HG03159 (cell line): ENCODE data around the gene DLX3.

Source experiments
- ATAC-seq: cut with Tn5 transposase; IDR thresholded peaks from one replicate; pipeline ENCODE4 v1.9.1; 2021; ENCODE audit warnings: mild to moderate bottlenecking, moderate library complexity; ENCODE audit not compliant: unreplicated experiment

The DLX3 gene

DNA sequence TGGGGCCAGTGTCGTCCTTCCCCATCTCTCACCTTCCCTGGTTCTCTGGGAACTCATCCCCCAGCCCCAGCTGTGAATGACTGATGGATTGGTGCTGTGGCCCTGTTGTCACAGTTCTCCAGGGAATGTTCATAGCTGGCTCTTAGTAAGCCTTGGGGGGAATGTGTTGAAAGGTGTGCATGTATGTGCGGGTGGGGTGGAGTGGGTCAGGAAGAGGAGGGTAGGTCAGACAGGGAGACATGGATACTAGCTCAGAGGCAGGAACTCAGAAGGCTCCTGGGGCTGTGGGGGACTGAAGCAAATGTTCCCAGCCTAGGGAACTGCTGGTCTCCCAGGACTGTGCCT is 21.8 kb downstream of the DLX3 start:
- no peak for ATAC-seq

DNA sequence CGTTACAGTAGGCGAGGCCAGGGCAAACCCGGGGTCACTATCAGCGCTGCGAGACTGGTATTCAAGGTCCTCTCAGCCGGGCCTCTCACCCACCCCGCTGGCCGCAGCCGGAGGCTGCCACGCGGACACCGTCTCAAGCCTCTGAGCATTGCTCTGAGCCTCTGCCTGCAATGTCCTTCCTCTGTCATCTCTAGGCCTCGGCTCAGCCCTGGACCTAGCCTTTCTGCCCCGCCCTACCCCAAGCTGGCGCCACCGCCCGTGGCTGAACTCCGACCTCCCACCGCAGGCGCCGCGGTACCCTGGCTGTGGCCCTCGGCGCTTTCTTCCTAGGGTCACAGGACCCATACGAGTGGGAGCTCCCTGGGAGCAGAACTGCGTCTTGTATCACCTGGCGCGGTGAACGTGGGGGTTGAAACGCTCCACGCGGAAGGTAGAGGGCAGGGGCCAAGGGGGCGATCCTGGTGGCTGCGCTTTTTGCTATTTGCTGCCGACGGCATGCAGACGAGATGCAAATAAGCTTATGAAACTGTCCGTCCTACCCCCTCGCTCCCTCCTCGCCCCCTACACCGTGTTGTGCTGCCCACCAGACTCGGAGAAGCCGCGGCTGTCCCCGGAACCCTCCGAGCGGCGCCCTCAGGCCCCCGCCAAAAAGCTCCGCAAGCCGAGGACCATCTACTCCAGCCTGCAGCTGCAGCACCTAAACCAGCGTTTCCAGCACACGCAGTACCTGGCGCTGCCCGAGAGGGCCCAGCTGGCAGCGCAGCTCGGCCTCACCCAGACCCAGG is 22.3 kb downstream of the DLX3 start:
- ATAC-seq = no peak

DNA sequence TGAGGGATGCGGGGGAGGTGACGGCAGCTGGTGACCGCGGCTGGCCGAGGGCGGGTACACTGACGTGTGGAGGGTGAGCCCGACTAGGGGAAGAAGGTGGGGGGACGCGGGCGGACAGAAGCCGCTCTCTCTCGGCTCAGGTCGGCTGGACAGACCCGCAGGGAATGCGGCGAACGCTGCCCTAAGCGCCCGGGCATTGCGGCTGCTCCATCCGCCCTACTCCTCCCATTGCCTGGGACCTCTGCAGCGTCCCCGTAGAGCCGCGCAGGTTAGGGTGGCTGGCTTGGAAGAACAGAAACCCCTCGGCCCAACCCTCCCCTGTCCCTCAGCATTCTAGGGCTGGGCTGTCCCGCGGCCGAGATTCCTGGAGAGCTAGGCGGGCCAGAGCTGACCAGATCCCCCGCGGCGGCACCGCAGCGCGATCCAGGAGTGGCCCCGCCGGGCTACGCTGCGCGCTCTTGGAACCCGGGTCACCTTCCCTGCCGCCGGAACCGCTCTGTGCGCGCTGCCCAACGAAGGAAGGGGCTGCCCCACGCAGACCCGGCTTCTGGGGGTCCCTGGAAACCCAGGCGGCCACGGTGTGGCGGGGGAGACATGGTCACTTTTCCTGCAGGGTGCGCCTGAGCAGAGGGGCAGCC is 23.1 kb downstream of the DLX3 start:
- ATAC-seq = no peak

DNA sequence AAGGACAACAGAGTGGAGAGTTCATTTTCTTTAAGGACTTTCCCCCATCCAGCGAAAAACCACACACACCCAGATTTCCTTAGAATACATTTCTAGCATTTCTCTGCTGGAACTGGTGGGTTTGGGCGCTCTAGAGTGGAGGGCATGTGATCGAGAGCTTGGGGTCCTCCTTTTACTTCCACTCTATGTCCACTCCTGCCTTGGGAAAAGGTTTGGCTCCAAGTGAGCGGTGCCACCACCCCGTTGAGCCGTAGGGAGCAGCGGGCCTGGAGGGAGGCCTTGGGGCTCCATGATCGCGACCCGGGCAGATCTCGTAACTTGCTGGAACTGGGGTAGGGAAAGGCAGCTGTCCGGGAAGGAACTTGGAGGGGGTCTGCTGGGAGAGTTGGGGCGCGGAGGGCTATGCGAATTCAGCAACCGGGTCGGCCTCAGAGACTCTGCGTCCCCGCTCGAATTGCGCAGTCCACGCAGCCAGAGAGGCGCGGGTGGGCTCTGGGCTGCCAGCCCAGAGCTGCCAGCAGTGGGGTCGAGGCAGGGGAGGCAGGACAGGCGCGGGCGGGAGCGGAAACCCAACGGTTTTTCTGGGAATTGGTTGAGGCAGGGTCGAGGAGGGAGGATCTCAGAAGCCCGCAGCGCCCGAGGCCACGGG is 23.7 kb downstream of the DLX3 start:
- no peak for ATAC-seq

DNA sequence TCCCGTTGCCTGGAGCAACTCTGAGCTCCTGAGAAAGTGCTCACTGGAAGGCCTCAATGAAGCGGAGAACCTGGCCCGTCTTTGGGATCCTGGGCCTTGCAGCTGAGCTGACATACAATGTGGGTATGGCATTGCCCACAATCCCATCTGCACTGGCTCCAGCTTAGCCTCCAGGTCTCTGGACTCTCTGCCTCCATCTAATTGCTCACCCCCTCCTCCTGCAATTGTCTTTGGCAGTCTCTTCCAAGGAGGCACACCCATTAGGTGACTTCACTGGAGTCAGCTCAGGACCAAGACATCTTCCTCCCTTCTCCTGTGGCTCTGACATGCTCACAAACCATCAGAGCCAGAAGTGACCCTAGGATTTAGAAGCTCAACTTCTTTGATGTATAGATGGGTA is 24.5 kb downstream of the DLX3 start:
- no peak for ATAC-seq

DNA sequence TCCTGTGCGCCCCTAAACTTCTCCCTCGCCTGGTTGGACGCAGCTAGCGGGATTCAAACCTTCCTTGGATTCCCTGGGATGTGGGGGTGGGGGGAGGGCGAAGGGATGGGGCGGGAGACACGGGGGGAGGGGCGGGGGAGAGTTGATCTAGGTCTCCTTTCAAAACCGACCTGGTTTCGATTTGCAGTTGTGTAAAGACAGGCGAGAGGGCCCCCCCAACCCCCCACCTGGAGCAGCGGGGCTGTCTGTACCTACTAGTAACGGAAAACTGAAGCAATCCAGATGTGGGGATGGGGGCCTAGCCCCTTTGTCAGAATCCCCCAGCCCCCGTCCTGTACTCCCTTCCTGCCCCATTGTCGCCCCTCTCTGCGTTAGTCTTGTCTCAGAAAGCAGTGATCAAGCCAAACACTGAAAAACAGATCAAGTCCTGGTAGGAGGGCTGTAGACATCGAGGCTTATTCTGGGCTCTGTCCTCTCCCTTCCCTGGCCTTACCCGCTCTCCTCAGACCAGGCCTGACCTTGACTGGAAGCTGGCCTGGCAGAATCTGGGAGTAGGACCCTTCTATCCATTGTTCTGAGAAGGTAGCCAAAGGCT is 25.1 kb downstream of the DLX3 start:
- ATAC-seq = no peak

DNA sequence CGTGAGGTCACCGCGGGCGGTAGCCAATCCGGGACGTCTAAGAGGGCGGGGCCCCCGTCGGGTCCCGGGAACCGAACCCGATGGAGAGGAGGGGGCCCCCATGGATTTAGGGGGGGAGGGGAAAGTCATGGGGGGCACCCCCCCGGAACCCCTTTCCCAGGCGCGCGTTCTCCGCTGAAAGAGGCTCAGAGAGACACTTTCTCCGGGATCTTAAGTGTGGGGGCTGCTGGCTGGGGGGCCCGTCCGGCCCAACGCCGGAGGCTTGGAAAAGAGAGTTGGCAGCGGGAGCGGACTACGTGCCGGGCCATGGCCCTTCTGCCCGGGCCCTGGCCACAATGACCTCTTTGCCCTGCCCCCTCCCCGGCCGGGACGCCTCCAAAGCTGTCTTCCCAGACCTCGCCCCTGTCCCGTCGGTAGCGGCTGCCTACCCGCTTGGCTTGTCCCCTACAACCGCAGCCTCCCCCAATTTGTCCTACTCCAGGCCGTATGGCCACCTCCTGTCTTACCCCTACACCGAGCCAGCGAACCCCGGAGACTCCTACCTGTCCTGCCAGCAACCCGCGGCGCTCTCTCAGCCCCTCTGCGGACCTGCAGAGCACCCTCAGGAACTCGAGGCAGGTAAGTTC is 25.8 kb downstream of the DLX3 start, which contains the start of gene DLX4:
DLX4 (plus strand) TSS at position 57 of the 626 bp plus-strand sequence; CDS start at position 336, 279 bp downstream.
- ATAC-seq = no peak

DNA sequence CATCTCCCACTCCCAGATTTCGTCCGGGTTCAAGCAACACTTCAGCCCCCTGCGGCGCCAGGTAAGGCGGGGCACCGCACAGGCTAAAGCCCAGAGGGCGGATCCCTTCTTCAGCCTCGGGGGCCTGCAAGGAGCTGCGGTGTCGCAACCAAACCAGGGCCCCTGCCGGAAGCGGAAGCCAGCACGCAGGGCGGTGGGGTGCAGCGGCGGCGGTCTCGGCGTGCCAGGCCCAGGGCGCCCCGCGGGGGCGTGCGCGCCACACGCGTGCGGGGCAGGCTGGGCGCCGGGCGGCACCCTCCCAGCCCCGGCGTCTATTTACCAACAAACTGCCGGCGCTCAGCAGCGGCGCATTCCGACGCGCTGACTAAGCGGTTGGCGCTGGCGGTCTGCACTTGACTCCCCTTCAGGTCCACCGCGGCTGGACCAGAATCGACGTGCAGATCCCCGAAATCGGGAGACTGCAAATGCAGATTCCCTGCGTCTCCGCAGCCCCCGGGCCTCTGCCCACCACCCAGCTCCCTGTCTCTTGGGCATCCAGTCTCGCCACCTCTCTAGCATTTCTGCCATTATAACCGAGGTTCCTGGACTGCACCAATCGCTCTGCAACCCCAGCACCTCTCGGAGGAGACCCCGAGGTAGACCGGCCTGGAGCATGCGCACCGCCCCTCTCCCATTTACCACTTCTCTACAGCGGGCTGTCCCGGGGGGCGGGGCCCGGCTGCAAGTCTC is 26.5 kb downstream of the DLX3 start:
- ATAC-seq = no peak

DNA sequence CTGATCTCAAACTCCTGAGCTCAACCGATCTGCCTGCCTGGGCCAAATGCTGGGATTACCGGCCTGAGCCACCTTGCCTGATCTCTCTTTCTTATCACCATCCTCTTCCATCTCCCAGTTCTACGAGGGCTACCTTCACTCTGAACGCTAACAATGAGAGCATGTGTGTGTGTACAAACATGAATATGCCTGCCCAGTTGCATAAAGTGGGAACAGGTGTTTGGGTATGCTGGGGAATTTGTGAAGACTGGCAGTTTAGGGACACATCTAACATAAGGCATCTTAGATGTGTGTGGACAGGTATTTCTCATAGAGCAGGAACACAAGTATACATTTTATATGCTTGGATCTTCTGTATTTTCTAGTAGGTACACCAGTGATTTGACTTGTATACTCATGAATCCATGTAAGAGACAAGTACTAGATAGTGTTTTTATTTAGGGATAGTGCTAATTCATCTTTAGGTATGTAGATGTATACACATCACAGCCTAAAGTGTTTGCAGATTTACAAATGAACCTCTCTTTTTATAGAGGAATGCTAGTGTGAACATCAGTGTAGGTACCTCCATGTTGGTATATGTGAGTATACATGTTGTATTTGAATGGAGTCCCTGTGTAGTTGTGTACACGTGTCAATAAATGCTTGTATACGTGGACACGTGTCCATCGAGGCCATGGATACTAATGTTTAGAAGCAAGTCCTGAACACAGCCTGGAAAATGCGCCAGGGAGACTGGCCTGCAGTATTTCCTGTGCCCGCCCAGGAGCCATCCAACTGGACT is 27.2 kb downstream of the DLX3 start:
- ATAC-seq = no peak

DNA sequence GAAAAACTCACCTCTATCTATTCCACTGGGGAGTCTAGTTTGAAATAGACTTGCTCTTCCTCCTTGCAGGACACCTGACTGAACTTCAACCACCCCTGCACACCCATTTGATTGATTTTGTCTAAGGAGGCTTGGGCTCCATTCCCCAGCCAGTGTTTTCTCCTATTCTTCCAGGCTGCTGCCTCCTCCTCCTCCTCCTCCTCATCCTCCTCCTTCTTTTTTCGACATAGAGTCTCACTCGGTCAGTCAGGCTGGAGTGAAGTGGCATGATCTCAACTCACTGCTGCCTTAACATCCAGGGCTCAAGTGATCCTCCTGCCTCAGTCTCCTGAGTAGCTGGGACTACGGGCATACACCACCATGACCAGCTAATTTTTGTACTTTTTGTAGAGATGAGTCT is 27.8 kb downstream of the DLX3 start:
- ATAC-seq = no peak

DNA sequence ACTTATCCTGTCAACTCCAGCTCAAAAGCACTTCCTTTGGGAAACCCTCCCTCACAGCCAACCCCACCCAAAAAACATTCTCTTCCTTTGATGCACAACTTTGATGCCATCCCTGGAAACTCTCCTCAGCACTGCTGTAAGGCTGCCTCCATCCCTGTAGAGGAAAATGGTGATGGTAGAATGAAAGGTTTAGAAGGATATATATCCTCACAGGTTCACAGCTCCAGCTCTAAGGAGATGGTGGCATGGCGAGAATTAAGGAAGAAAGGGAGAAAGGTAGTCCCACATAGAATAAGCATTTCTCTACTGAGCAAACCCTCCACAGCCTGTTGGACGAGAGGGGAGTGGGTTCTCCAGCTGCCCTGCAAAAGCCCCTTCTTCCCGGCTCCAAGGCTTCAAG is 28.3 kb downstream of the DLX3 start:
- ATAC-seq = no peak

DNA sequence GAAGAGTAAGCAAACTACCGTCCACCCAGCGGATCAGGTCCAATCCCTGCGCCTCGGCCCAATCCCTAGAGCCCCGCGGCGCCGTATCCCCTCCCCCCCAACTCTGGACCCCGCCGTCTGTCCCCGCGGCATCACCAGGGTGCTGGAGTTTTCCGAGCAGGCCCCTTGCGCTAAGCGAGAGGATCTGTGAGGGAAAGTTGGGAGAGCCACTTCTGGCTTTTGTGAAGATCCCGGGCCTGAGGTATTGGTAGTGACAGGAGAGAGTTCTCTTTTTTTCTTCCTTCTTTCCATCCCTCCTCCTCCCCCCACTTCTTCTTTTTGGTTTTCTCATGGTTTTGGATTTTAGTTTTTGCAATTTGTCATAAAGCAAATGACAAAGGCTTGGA is 29.5 kb downstream of the DLX3 start:
- no peak for ATAC-seq

DNA sequence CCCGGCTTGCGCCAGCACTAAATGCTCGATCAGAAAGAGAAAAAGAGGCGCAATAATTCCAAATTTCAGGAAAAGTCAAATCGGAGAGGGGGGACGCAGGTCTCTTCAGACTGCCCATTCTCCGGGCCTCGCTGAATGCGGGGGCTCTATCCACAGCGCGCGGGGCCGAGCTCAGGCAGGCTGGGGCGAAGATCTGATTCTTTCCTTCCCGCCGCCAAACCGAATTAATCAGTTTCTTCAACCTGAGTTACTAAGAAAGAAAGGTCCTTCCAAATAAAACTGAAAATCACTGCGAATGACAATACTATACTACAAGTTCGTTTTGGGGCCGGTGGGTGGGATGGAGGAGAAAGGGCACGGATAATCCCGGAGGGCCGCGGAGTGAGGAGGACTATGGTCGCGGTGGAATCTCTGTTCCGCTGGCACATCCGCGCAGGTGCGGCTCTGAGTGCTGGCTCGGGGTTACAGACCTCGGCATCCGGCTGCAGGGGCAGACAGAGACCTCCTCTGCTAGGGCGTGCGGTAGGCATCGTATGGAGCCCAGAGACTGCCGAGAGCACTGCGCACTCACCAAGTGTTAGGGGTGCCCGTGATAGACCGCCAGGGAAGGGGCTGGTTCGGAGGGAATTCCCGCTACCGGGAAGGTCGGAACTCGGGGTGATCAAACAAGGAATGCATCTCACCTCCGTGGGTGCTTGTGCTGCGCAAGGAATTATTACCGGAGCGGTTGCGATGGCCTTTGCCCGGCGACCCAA is 30.1 kb downstream of the DLX3 start:
- ATAC-seq = no peak

DNA sequence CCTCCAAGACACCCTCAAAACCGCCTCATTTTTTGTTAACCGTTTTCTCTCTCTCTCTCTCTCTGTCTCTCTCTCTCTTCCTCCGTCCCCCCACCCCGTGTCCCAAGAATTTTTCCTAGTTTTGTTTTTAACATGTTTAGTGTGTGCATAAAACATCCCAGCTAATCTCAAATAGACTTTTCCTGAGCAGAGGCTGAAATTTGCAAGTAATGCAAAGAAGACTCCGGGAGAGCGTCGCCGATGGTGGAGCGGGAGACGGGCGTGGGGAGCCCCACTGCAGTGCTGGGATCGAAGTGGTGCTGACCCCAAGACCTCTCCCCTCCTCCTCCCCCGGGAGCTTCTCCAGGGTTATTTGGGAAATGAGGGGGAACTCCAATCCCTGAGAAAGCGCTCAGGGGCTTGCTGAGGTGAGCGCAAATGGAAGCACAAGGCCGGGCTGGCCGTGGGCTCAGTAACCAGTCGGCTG is 30.7 kb downstream of the DLX3 start:
- ATAC-seq = no peak

DNA sequence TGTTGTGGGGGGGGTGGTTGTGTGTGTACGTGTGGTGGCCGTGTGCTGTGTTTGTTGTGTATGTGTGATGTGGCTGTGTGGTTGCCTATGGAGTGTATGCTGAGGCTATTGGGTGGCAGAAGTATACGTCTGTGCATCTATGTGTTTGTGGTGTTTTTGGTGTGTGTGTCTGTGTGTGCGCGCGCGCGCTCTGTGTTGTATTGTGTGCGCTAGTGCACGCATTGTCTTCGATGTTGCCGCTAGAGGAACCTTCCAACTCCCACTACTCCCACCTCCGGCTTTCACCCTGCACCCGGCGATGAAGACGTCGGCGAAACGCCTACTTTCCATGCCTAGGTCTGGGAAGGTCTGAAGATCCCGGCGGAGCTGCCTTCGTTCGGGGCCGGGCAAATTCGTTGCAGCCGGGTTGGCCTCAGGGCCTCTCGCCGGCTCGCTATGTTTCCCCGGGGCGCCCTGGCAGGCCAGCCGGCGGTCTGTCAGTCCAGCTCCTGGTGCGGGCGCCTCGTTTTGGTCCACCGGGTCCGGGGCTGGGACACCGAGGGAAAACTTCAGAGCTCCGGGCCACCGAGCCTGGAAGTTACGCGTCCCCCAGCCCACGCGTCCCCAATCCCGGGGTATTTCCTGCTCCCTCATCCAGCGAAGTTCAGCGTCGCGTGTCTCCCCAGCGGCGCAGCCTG is 31.3 kb downstream of the DLX3 start:
- ATAC-seq = no peak

DNA sequence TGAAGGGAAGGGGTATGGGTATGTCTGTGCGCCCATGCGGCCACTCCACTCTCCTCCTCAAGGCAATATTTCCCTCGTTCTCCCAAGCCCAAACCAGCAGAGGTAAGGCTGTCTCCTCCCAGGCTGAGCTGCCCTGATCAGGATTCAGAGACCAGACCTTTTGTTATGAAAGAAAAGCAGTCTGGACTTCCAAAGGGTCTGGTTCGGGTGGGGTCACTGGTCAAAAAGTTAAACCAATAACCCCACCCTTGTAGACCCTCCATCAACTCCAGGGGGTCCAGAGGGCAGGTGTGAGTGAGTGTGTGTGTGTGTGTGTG is 31.8 kb downstream of the DLX3 start:
- ATAC-seq = no peak

DNA sequence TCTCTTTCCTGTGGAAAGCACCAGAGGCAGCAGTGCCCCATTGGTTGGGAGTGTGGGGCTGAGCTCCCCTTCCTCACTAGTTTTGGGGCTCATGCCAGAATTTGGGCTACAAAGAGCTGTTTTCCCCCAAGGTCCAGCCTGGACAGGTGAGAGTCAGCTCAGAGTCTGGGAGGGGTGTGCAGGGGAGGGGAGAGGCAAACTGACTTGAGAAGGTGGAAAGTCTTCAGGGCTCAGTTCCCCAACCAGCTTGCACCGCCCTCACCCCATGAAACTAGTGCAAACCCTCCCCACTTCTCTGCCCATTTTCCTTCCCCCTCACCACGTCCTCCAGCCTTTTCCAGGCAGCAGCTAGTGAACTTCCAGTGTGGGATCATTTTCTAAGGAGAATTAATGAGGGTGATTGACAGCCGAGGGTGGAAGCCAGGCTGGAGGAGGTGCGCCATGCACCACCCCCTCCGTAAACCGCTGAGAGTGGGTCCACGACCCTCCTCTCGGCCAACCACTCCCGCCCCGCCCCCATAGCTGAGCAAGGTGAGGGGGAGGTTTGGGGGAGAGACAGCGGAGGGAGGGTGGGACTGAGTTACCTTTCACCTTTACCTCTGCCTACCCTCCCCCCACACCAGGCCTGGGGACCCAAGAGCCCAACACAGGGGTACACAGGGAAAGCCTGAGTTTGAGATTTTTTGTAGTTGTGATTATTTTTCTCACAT is 32.3 kb downstream of the DLX3 start:
- no peak for ATAC-seq
